Fibroblast of mammary gland (primary cell): ENCODE measurements around the gene PTPRN2.

Experiments used
- DNase-seq: peaks from one replicate; pipeline ENCODE4 v3.0.0-alpha.2; 2010; ENCODE audit warnings: low read depth
- H3K4me3 ChIP-seq: 2 replicates; pipeline ENCODE4 v1.5.1; 2011; ENCODE audit warnings: low read depth, mild to moderate bottlenecking, low read length, moderate library complexity; ENCODE audit not compliant: control insufficient read depth
- CTCF ChIP-seq: conservative IDR thresholded peaks from 2 replicates; pipeline ENCODE4 v1.5.1; 2011; ENCODE audit warnings: low read depth, low read length, inconsistent platforms; ENCODE audit not compliant: control insufficient read depth, insufficient read depth

PTPRN2 gene

DNA sequence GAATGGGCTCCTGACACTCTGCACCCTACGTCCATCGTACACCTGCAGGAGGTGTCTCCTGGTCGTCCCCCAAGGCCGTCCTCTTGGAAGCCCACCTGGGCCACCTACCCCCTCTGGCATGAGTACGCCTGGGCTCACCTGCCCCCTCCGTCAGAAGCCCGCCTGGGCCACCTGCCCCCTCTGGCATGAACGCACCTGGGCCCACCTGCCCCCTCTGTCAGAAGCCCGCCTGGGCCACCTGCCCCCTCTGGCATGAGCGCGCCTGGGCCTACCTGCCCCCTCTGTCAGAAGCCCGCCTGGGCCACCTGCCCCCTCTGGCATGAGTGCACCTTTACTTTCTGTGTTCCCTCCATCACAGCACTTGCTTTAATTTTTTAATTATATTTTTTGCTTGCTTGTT is 401.2 kb downstream of the PTPRN2 start:
- no peak for DNase-seq
- no peak for TF ChIP-seq CTCF
- H3K4me3 ChIP-seq: no peak overlapping the region

DNA sequence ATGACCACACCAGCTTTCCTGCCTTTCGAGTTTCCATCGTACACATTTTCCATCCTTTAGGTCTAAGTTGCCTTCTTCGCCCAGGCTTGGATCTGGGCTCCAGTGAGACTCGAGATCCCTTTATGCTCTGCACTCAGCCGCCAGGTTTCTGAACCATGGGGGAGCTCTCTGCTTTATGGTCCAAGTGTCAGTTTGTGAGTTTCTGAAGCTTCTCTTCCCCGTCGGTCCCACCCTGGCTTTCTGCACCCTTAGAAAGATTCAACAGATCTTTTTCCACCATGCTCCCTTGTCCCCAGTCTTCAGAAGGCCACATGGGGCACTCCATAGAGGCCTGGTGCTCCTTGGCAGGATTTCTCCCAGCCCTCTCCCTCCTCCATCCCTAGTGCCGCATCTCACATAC is 402.0 kb downstream of the PTPRN2 start:
- H3K4me3 ChIP-seq: no peak overlapping the region
- TF ChIP-seq CTCF: no peak
- no peak for DNase-seq

GRCh38 chr7:158183431-158183830 is 404.2 kb downstream of the PTPRN2 start:
- H3K4me3 ChIP-seq: no peak overlapping the region
- DNase-seq: no peak
- TF ChIP-seq CTCF: no peak

- no peak for TF ChIP-seq CTCF
- no peak overlapping the region for H3K4me3 ChIP-seq
- no peak for DNase-seq
Measured at GRCh38 chr7:158176561-158177173, 411.0 kb downstream of the PTPRN2 start.

DNA sequence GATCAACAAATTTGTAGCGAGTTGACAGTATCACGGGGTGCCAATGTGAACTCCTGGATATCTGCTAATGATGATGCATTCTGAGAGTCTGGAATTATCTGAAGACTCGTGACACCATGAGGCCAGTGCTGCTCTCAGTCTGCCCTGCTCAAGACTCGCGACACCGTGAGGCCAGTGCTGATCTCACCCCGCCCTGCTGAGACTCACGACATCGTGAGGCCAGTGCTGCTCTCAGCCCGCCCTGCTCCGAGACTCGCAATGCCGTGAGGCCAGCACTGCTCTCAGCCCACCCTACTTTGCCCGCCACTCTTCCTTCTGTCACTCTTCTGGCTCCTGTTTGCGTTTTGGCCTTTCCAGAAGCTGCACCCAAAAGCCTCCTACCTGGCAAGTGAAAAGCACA is 411.8 kb downstream of the PTPRN2 start:
- no peak overlapping the region for H3K4me3 ChIP-seq
- TF ChIP-seq CTCF: no peak
- no peak for DNase-seq

DNA sequence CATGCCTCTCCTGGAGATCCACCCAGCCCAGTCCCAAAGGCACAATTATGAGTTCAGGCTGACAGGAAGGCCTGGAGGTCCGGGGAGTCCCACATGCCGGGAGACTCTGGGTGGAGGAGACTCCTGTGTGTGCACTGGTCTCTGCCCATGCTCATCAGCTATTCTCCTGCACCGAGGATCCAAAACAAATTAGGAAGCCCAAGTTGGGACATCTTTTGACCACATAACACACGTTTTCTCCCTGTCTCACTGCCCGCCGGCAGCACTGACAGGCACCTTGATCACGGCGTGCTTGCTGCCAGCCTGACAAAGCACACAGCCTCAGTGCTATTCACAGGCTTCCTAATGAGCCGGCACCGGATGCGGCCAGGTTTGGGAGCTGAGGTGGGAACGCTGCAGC is 412.7 kb downstream of the PTPRN2 start:
- H3K4me3 ChIP-seq: no peak overlapping the region
- DNase-seq: no peak
- no peak for TF ChIP-seq CTCF

- no peak for DNase-seq
- no peak overlapping the region for H3K4me3 ChIP-seq
- TF ChIP-seq CTCF: no peak
Measured at GRCh38 chr7:158167373-158167772, 420.2 kb downstream of the PTPRN2 start.
